Pons (tissue), 1 donor: ENCODE results near the gene TLK1.

ENCODE experiments used
- DNase-seq: peaks from one replicate; pipeline ENCODE4 v3.0.0-alpha.2; 2016; ENCODE audit warnings: low spot score

Gene TLK1

GRCh38 chr2:170999654-171000053, 161.0 kb downstream of the TLK1 start:
- no peak for DNase-seq

GRCh38 chr2:170997893-170998597, 162.6 kb downstream of the TLK1 start:
- DNase-seq, result no peak

- no peak for DNase-seq
Measured at GRCh38 chr2:170996316-170996715, 164.4 kb downstream of the TLK1 start.

GRCh38 chr2:170991398-170992182, 169.1 kb downstream of the TLK1 start:
- DNase-seq, result no peak

- DNase-seq, result no peak
Measured at GRCh38 chr2:170986566-170987258, 174.0 kb downstream of the TLK1 start.

- DNase-seq, result no peak
Measured at GRCh38 chr2:170985407-170985806, 175.3 kb downstream of the TLK1 start.

GRCh38 chr2:170984079-170984478, 176.6 kb downstream of the TLK1 start:
- DNase-seq, result no peak

- DNase-seq, result no peak
Measured at GRCh38 chr2:170975943-170976270, 184.8 kb downstream of the TLK1 start.

GRCh38 chr2:170975127-170975942, 185.4 kb downstream of the TLK1 start:
- DNase-seq, result no peak

- DNase-seq, result no peak
Measured at GRCh38 chr2:170974304-170974993, 186.2 kb downstream of the TLK1 start.

GRCh38 chr2:170973492-170974303, 187.0 kb downstream of the TLK1 start:
- DNase-seq, result peak; percentile 73

- no peak for DNase-seq
Measured at GRCh38 chr2:170973225-170973491, 187.5 kb downstream of the TLK1 start.

- no peak for DNase-seq
Measured at GRCh38 chr2:170972296-170973224, 188.1 kb downstream of the TLK1 start.

- DNase-seq, result no peak
Measured at GRCh38 chr2:170971071-170971470, 189.6 kb downstream of the TLK1 start.

GRCh38 chr2:170969872-170970496, 190.7 kb downstream of the TLK1 start:
- DNase-seq, result no peak

- DNase-seq, result no peak
Measured at GRCh38 chr2:170969030-170969429, 191.7 kb downstream of the TLK1 start.

GRCh38 chr2:170968205-170969003, 192.3 kb downstream of the TLK1 start:
- no peak for DNase-seq

- no peak for DNase-seq
Measured at GRCh38 chr2:170967553-170967952, 193.1 kb downstream of the TLK1 start.
